ENCODE results near the gene AKNAD1.

Gene AKNAD1

DNA sequence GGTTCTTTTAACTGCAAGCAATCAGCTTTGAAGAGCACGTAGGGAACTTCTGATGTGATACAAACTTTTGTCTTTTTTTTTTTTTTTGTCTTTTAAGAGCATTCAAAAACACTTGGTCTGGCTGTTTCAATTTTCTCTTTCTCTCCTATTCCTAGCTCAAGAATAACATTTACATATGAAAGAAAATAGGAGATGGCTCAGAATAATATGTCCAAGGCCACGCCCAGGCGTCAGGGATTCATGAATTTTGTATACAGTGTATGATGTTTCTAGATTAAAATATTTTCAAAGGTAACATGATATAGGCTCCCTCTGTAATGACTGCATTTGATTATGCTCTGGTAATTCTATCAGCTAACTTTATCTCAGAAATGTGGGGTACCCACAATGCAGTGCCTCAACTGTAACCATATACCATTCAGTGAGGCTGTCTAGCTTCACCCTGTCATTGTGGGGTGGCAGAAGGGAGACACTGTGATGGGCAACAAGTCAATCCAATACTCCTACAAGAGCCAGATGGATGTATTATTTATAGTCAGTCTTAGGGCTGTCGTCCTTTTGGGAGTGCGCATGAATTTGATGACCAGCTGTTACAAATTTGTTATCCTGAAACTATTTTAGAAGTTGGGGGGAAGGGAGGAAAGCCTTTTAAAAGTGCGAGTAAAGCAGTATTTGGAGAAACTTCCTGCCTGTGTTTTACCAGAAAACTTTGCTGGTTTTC, 1.5 kb upstream of the AKNAD1 start:
- Histone ChIP-seq H3K79me2 (ENCODE audit: control insufficient read depth, insufficient read depth, low read length, poor library complexity) (no peaks in the 10 kb centered on the region), H4K91ac (ENCODE audit: low read depth, low read length) (no peak overlapping the region), H2BK120ac (ENCODE audit: insufficient read depth, low read length, poor library complexity) (no peak overlapping the region), H3K4ac (ENCODE audit: low read depth, low read length) (no peak overlapping the region), H3K4me3 (ENCODE audit: low read depth, low read length) (no peak overlapping the region), H3K27me3 (ENCODE audit: insufficient read depth, low read length) (no peaks in the 10 kb centered on the region), H3K23ac (ENCODE audit: low read length) (no peak overlapping the region), H3K9me3 (ENCODE audit: insufficient read depth, low read depth, low read length) (no peaks in the 10 kb centered on the region), H2AK5ac (ENCODE audit: low read length) (no peak overlapping the region), H3K4me2 (ENCODE audit: low read length) (no peak overlapping the region), H3K4me1 (ENCODE audit: control insufficient read depth in 1 of 2, insufficient read depth in 2 of 2, low read length in 2 of 2) (no peaks in the 10 kb centered on the region), H3K9ac (ENCODE audit: low read length) (no peak overlapping the region), H3K79me1 (ENCODE audit: low read length) (no peaks in the 10 kb centered on the region), H3K36me3 (ENCODE audit: control insufficient read depth in 1 of 2, insufficient read depth in 2 of 2, low read length in 2 of 2) (no peaks in the 10 kb centered on the region), H3K27ac (ENCODE audit: low read depth, low read length) (no peak overlapping the region), H4K12ac (ENCODE audit: low read depth, low read length) (no peak overlapping the region), H2AFZ (ENCODE audit: insufficient read depth, low read length, poor library complexity) (no peak overlapping the region), H2BK12ac (ENCODE audit: low read length) (no peak overlapping the region), H4K8ac (ENCODE audit: low read depth, low read length) (no peak overlapping the region), H3K14ac (ENCODE audit: low read length) (no peak overlapping the region), H2BK5ac (ENCODE audit: low read depth, low read length, poor library complexity) (no peak overlapping the region), H3K18ac (ENCODE audit: low read length) (no peak overlapping the region)
- WGBS (ENCODE audit: extremely low coverage, insufficient coverage, insufficient read length) = no CpG with 5 or more reads among the region's 6 CpGs
- DNase-seq = no peak

DNA sequence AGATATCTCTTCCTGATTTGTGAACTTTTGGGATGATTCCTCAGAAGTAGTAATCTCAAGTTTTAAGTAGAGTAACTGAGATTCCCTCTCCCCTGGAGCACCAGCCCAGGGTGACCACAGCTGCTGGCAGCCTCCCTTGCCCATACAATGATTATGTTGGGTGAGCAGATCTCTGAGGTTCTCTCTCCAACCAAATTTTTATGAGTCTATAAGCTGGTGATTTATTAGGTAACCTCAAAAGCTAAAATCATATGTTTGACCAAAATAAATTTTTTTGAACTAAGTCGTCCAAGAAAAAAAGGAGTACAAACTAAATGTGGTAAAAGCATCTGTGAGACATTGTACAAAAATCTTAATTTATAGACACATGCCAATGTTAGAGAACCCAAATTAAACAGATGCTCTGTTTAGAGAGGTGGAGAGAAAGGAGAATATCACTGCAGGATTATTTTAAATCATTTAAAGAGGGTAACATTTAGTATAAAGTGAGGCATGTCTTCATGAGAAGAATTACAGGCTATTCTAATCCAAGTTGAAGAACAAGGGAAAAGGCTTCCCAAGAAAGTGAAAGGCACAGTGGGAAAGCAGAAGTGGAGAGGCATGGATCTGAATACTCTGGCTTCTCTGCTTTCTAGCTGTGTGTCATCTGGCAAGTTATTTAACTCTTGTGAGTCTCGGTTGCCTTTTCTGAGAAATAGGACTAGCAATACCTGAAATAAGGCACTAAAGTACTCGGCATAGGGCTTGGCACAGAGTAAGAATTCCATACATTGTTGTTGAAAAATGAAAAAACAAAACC, 2.5 kb downstream of the AKNAD1 start:
- no peak overlapping the region for H3K4ac ChIP-seq (ENCODE audit: low read depth, low read length)

DNA sequence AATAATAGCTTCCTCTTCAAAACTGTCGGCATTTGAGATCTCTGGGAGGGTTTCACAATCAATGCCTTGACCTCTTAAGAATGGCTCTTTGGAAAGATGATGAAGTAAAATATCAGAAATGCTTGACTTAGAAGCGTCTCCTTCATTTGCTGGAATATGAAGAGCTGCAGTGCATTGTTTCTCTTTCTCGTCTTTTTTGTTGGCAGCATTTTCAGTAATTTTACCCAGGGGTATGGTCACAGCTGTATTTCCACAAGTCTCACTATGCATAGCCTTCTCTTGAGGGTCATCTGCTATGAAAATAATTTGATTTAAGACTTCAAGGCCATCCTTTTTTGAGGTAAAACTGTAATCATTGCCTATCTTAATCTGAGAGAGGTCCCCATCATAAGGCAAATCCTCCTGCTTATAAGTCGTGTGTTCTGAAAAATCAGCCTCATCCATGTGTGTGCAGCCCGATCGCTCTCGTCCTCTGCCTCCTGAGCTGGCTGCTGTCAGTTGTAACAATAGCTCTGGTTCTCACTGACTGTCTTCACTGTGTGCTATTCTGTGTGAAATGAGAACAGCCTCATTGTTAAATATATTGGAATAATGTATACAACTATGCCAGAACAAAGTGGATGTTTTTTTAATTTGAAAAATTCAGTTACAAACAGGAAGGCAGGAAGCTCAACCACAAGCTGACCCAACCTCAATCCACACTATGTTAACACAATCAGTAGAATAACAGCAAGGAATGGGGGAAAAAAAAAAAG, 4.5 kb downstream of the AKNAD1 start:
- Histone ChIP-seq H4K91ac (ENCODE audit: low read depth, low read length) (no peak overlapping the region), H3K4me1 (ENCODE audit: control insufficient read depth in 1 of 2, insufficient read depth in 2 of 2, low read length in 2 of 2) (peaks cover 2% of the 10 kb centered on the region in 2 experiments), H3K23ac (ENCODE audit: low read length) (no peak overlapping the region), H2BK5ac (ENCODE audit: low read depth, low read length, poor library complexity) (no peak overlapping the region), H2AK5ac (ENCODE audit: low read length) (no peak overlapping the region), H3K18ac (ENCODE audit: low read length) (no peak overlapping the region), H3K27me3 (ENCODE audit: insufficient read depth, low read length) (no peaks in the 10 kb centered on the region), H2AFZ (ENCODE audit: insufficient read depth, low read length, poor library complexity) (no peak overlapping the region), H3K14ac (ENCODE audit: low read length) (no peak overlapping the region), H2BK12ac (ENCODE audit: low read length) (no peak overlapping the region), H3K27ac (ENCODE audit: low read depth, low read length) (no peak overlapping the region), H3K79me2 (ENCODE audit: control insufficient read depth, insufficient read depth, low read length, poor library complexity) (no peaks in the 10 kb centered on the region), H4K8ac (ENCODE audit: low read depth, low read length) (no peak overlapping the region), H3K4me2 (ENCODE audit: low read length) (no peak overlapping the region), H3K9me3 (ENCODE audit: insufficient read depth, low read depth, low read length) (no peaks in the 10 kb centered on the region), H3K4ac (ENCODE audit: low read depth, low read length) (no peak overlapping the region), H4K12ac (ENCODE audit: low read depth, low read length) (no peak overlapping the region), H2BK120ac (ENCODE audit: insufficient read depth, low read length, poor library complexity) (no peak overlapping the region), H3K4me3 (ENCODE audit: low read depth, low read length) (no peak overlapping the region), H3K79me1 (ENCODE audit: low read length) (no peaks in the 10 kb centered on the region), H3K9ac (ENCODE audit: low read length) (no peak overlapping the region), H3K36me3 (ENCODE audit: control insufficient read depth in 1 of 2, insufficient read depth in 2 of 2, low read length in 2 of 2) (no peaks in the 10 kb centered on the region)
- no CpG with 5 or more reads among the region's 7 CpGs for WGBS (ENCODE audit: extremely low coverage, insufficient coverage, insufficient read length)
- no peak for DNase-seq

More for the DNA sequence above, 2.5 kb downstream of the AKNAD1 start:
- no peak overlapping the region for H3K9ac ChIP-seq (ENCODE audit: low read length)
- H4K12ac ChIP-seq (ENCODE audit: low read depth, low read length) = no peak overlapping the region
- no peaks in the 10 kb centered on the region for H3K9me3 ChIP-seq (ENCODE audit: insufficient read depth, low read depth, low read length)
- no peak overlapping the region for H2BK5ac ChIP-seq (ENCODE audit: low read depth, low read length, poor library complexity)
- no CpG with 5 or more reads among the region's 3 CpGs for WGBS (ENCODE audit: extremely low coverage, insufficient coverage, insufficient read length)
- no peak for DNase-seq
- no peaks in the 10 kb centered on the region for H3K79me1 ChIP-seq (ENCODE audit: low read length)
- no peaks in the 10 kb centered on the region for H3K36me3 ChIP-seq (ENCODE audit: control insufficient read depth in 1 of 2, insufficient read depth in 2 of 2, low read length in 2 of 2)
- H2BK12ac ChIP-seq (ENCODE audit: low read length) = no peak overlapping the region
- no peak overlapping the region for H2AFZ ChIP-seq (ENCODE audit: insufficient read depth, low read length, poor library complexity)
- H3K79me2 ChIP-seq (ENCODE audit: control insufficient read depth, insufficient read depth, low read length, poor library complexity) = no peaks in the 10 kb centered on the region
- H3K4me3 ChIP-seq (ENCODE audit: low read depth, low read length) = no peak overlapping the region
- H3K23ac ChIP-seq (ENCODE audit: low read length) = no peak overlapping the region
- no peak overlapping the region for H3K14ac ChIP-seq (ENCODE audit: low read length)
- H3K27ac ChIP-seq (ENCODE audit: low read depth, low read length) = no peak overlapping the region
- H3K27me3 ChIP-seq (ENCODE audit: insufficient read depth, low read length) = no peaks in the 10 kb centered on the region
- no peak overlapping the region for H4K91ac ChIP-seq (ENCODE audit: low read depth, low read length)
- no peak overlapping the region for H3K18ac ChIP-seq (ENCODE audit: low read length)
- no peak overlapping the region for H2AK5ac ChIP-seq (ENCODE audit: low read length)
- no peaks in the 10 kb centered on the region for H3K4me1 ChIP-seq (ENCODE audit: control insufficient read depth in 1 of 2, insufficient read depth in 2 of 2, low read length in 2 of 2)
- no peak overlapping the region for H2BK120ac ChIP-seq (ENCODE audit: insufficient read depth, low read length, poor library complexity)
- no peak overlapping the region for H3K4me2 ChIP-seq (ENCODE audit: low read length)
- no peak overlapping the region for H4K8ac ChIP-seq (ENCODE audit: low read depth, low read length)

DNA sequence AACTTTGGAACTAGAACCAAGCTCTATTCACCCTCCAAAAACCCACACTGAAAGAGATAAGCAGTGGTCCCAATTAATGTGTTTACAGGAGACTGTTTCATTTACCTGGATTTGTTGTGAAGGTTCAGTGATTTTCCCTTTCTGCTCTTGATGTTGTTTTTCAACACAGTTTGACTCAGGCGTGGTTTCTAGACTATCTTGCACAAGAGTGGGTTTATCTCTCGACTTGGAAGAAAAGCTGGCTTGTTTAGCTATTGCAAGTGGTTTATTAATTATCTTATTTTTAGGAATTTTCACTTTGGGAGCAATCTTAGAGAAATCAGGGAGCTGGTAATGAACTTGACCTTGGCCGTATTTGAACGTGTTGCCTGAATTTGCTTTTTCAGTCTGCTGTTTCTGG, 5.3 kb downstream of the AKNAD1 start:
- Histone ChIP-seq H3K23ac (ENCODE audit: low read length) (no peak overlapping the region), H3K18ac (ENCODE audit: low read length) (no peak overlapping the region), H2AK5ac (ENCODE audit: low read length) (no peak overlapping the region), H2BK12ac (ENCODE audit: low read length) (no peak overlapping the region), H3K4ac (ENCODE audit: low read depth, low read length) (no peak overlapping the region), H3K4me3 (ENCODE audit: low read depth, low read length) (no peak overlapping the region), H2AFZ (ENCODE audit: insufficient read depth, low read length, poor library complexity) (no peak overlapping the region), H3K4me2 (ENCODE audit: low read length) (no peak overlapping the region), H3K79me1 (ENCODE audit: low read length) (peaks cover 5% of the 10 kb centered on the region), H3K27ac (ENCODE audit: low read depth, low read length) (no peak overlapping the region), H3K14ac (ENCODE audit: low read length) (no peak overlapping the region), H4K91ac (ENCODE audit: low read depth, low read length) (no peak overlapping the region), H2BK120ac (ENCODE audit: insufficient read depth, low read length, poor library complexity) (no peak overlapping the region), H3K4me1 (ENCODE audit: control insufficient read depth in 1 of 2, insufficient read depth in 2 of 2, low read length in 2 of 2) (peaks cover 7 to 8% of the 10 kb centered on the region in 2 experiments), H3K79me2 (ENCODE audit: control insufficient read depth, insufficient read depth, low read length, poor library complexity) (peaks cover 4% of the 10 kb centered on the region), H4K12ac (ENCODE audit: low read depth, low read length) (no peak overlapping the region), H3K27me3 (ENCODE audit: insufficient read depth, low read length) (no peaks in the 10 kb centered on the region), H4K8ac (ENCODE audit: low read depth, low read length) (no peak overlapping the region), H2BK5ac (ENCODE audit: low read depth, low read length, poor library complexity) (no peak overlapping the region), H3K36me3 (ENCODE audit: control insufficient read depth in 1 of 2, insufficient read depth in 2 of 2, low read length in 2 of 2) (no peaks in the 10 kb centered on the region), H3K9me3 (ENCODE audit: insufficient read depth, low read depth, low read length) (no peaks in the 10 kb centered on the region), H3K9ac (ENCODE audit: low read length) (no peak overlapping the region)
- WGBS (ENCODE audit: extremely low coverage, insufficient coverage, insufficient read length) = no CpG with 5 or more reads among the region's 4 CpGs
- DNase-seq = no peak
